Stimulated activated CD4-positive, alpha-beta T cell treated with anti-CD3 and anti-CD28 coated beads, Interleukin-4, amount 100 ng/mL, for 1 hour (primary cell): ENCODE results near the gene UQCC2.

Source experiments
- DNase-seq: peaks from one replicate; pipeline ENCODE4 v3.0.0-alpha.2; 2020

UQCC2 gene

DNA sequence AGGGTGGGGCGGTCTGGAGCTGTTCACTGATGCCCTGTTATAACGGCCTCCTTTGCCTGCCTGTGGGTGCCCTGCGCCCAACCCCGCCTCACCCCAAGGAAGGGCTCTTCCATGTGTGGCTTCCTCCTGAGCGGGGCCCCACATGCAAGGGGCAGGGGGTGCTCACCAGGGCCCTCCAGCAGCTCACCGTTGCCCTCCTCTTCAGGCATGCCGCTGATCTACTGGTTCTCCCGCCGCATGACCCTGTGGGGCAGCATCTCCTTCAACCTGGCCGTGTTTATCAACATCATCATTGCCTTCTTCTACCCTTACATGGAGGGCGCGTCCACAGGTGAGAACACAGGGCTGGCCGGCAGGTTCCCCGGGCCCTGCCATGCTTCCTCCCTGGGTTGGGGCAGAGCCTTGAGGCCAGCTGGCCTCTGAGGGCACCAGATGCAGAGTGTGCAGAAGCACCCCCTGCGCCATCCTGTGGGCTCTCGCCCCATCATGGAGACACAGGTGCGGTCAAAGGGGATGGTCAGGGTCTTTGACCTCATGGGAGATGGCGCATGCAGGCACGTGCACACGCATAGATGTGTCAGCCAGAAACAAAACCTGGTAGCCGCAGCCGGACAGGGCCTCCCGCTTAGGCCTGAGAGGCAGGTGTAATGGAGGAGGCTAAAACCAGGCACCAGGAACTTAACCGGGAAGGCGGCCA, 22.9 kb downstream of the UQCC2 start:
- DNase-seq: no peak

DNA sequence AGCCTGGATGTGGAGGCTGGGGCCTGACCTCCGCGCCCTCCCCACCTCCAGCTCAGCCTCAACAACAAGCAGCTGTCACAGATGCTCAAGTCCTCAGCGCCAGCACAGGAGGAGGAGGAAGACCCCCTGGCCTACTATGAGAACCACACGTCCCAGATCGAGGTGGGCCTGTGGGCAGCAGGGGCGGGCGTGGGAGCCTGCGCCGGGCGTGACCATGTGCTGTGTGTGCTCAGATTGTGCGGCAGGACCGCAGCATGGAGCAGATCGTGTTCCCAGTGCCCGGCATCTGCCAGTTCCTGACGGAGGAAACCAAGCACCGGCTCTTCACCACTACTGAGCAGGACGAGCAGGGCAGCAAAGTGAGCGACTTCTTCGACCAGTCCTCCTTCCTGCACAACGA, 23.5 kb downstream of the UQCC2 start:
- DNase-seq: no peak

DNA sequence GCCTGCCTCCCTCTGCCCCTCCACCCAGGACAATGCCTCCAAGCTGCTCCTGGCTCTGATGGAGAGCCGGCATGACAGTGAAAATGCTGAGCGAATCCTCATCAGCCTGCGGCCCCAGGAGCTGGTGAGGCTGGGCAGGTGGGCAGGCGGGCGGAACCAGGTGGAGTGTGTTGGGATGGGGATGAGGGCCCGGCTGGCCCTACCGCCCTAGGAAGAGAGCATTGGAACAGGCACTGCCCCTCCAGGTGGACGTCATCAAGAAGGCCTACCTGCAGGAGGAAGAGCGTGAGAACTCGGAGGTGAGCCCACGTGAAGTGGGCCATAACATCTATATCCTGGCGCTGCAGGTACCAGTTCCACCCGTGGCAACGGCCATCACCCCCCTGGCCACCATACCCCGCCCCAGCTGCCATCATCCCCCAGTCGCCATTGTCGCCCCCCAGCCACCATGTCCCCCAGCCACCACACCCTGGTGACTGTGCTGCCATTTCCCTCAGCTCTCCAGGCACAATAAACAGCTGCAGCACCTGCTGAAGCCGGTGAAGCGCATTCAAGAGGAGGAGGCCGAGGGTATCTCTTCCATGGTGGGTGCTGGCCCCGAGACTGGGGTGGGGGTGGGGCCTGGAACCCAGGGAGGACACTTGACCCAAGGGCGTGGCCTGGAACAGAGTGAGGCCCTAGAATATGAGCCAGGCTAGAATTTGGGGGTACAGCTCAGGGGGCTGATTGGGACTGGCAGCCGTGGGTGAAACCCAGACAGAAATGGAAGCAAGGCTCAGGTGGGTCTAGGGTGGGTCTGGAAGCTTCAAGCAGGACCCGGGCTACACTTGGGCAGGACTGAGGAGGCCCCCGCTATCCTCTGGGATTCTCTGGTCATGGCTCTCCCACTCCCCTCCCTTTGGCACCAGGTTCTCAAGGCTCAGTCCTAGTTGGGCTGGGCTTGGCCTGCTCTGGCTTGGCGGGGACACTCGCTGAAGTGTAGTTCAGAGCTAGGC, 24.2 kb downstream of the UQCC2 start:
- no peak for DNase-seq

DNA sequence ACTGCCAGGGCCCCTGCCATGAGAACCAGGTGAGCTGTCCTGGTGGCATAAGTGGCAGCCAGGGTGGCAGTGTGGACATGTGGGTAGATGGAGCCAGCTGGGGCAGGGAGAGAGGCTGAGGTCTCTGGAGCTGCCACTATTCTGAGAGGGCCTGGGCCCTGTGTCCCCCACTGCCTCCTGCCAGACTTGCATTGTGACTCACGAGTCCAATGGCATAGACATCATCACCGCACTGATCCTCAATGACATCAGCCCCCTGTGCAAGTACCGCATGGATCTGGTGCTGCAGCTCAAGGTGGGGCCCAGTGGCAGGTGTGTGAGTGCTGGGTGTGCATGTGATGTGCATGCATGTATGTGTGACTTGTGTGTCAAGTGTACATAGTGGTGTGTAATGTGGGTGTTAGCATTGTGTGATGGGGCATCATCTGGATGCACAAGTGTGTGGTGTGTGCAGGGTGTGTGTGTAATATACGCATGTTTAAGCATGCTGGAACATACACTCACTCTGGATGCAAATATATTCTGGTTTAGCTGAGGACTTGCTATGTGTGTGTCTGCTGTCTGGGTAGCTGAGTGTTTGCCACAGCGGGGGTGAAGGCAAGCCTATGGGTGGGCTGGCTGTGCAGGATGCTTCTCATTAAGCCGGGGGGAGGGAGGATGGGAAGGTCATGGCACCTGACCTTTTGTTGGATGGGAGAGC, 25.1 kb downstream of the UQCC2 start:
- no peak for DNase-seq

GRCh38 chr6:33685411-33686224, 25.9 kb downstream of the UQCC2 start:
- no peak for DNase-seq

- DNase-seq: no peak
Measured at GRCh38 chr6:33684983-33685382, 26.5 kb downstream of the UQCC2 start.

- DNase-seq: no peak
Measured at GRCh38 chr6:33684428-33684896, 27.0 kb downstream of the UQCC2 start.

DNA sequence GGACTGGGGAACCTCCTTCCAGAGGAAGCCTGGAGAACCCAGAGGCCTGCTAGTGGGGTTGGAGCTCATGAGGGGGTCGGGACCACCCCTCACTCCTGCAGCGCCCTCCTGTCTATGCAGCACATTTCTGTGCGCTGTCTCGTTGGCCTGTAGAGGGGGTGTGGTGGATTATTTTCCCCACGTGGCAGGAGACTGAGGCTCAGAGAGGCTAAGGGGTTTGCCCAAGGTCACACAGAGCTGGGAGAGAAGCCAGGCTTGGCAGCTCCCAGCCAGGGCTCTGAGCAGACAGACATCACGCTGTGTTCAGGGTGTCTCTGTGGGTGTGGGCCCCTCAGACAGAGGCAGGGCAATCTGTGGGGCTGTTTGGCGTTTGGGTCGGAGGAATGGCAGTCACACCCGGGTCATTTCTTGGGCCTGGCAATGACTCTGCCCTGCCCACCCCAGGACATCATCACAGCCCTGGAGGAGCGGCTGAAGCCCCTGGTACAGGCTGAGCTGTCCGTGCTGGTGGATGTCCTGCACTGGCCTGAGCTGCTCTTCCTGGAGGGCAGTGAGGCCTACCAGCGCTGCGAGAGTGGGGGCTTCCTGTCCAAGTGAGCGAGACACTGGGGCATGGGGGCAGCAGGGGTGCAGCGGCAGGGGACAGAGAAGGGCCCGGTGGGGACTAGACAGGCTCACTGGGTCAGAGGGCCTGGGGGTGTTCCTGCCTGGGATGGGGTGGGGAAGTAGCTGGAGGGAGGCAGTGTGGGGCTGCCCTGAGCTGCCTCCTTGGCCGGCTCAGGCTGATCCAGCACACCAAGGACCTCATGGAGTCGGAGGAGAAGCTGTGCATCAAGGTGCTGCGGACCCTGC, 27.7 kb downstream of the UQCC2 start:
- no peak for DNase-seq

GRCh38 chr6:33683051-33683571, 28.4 kb downstream of the UQCC2 start:
- DNase-seq: peak; percentile 53

DNA sequence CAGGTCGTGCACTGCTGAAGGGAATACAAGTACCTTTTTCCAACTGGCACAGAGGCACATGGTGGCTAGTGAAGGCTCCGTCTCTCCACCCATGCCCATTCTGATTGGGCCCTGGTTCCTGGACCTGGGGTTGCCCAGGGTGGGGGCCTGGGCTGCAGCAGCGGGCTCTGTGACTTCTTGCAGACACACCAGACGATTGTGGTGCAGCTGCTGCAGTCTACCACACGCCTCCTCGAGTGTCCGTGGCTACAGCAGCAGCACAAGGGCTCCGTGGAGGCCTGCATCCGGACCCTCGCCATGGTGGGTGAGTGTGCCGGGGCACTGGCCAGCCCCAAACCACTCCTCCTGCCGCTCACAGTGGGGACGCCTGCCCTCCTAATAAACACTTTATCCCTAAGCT, 29.2 kb downstream of the UQCC2 start:
- no peak for DNase-seq

DNA sequence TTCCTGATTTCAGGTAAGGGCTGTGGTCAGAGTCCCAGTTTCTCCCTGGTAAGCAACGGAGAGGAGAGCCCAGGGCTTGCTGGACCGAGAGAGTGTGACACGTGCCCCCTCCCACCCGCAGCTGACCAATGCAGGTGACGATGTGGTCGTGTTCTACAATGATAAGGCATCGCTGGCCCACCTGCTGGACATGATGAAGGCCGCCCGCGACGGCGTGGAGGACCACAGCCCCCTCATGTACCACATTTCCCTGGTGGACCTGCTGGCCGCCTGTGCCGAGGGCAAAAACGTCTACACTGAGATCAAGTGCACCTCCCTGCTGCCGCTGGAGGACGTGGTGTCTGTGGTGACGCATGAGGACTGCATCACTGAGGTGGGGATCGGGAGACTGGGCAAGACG, 31.7 kb downstream of the UQCC2 start:
- no peak for DNase-seq

DNA sequence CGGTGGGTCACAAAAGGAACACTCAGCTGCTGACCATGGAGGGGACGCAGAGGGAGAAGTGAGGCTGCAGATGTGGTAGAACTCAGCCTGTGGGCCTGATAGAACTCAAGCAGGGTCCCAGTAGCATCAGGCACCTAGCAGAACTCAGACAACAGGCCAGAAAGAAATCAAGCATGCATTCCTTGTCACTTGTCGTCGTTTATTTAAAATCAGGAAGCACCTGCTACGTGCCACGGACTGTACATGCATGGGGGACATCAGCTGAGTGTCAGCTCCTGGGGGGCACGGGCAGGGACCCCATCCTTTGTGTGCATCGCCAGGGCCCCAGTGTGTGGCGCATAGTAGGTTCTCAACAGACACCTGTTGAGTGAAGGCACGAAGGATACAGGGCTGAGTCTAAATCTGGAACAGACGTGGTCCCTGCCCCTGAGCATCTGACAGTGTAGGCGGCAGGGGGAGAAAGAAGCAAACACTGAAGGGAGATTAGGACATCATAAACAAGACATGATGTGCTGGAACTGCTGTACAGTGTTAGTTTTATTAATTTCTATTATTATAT, 32.5 kb downstream of the UQCC2 start:
- no peak for DNase-seq

- DNase-seq: no peak
Measured at GRCh38 chr6:33678233-33678931, 33.1 kb downstream of the UQCC2 start.

GRCh38 chr6:33677689-33678088, 33.8 kb downstream of the UQCC2 start:
- DNase-seq: no peak

- DNase-seq: no peak
Measured at GRCh38 chr6:33677143-33677660, 34.3 kb downstream of the UQCC2 start.

- DNase-seq: no peak
Measured at GRCh38 chr6:33676416-33677142, 34.9 kb downstream of the UQCC2 start.

DNA sequence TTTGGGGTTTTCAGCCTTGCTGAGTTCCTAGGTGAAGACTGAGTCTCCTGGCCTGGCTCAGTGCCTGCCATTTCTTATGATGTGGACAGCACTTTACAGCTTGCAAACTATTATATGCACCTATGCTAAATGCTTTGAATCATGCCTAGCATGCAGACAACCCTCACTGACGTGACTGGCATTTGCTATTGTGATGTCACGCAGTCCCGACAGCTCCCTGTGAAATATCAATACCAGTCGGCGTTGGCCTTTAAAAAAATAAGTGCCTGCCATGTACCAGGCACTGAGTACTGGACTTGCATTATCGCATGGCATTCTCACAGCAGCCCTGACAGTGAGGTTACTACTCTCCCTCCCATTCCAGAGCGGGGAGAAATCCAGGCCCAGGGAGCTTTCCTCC, 35.5 kb downstream of the UQCC2 start:
- DNase-seq: no peak

GRCh38 chr6:33673851-33674250, 37.6 kb downstream of the UQCC2 start:
- DNase-seq: no peak

DNA sequence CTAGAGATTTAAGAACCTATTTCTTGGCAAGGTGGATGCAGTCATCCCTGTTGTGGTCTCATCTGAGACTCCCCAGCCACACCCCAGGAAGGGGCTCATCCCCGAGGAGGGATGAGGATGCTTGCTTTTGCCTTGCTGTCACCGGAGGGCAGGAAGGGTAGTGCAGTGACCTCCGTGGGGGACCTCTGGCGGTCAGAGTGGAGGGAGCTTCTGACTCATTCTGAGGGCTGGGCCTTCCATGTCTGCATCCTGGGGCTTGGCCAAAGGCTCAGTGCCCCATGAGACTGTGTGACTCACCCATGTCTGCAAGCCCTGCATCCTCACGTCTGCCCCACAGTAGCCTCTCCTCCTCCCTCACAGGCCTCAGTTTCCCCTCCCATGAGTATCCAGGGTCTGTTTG, 38.7 kb downstream of the UQCC2 start:
- DNase-seq: no peak
